ENCODE results near the gene ROR1.

The ROR1 gene

DNA sequence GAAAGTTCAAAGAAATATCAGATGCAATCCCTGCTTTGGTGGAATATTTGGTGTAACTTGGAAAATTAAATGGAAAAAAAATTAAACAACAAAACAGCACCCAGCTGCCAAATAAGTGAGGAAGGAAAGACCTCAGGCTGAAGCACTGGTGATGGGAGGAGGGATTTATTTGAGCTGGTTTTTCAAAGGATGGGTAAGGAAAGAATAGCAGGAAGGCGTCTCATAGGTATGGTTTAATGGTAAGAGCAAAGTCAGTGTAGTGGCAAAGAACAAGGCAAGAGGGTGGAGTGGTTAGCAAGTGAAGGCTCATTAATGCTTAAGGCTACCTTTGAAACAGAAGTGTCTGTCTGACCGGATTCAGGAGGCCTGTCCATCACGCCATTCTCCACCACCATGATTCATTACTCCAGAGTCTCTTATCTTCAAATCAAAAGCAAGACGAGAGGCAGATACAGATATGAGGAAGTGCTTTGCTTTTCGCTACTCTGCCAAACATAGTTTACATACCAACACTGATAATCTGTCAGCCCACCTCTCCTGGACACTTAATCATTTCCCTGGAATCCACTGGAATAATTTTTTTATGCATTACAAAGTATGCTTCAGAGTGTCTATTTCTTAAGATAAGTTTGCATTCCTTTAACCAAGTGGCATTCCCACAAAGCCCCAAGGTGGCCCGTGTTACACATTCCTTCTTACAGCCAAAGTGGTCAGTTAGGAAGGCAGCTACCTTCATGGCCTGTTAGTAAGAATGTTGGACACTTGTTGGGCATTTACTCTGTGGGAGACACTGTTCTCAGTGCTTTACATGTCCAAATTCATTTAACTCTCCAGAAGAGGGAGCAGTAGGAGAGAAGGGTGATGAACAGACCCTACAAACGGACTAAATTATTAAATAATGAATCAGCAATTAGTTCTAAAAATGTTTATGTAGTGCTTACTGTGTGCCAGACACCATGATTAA is 146.6 kb downstream of the ROR1 start:
- peak; percentile 87 for ATAC-seq
- TF ChIP-seq, protein P1, sequence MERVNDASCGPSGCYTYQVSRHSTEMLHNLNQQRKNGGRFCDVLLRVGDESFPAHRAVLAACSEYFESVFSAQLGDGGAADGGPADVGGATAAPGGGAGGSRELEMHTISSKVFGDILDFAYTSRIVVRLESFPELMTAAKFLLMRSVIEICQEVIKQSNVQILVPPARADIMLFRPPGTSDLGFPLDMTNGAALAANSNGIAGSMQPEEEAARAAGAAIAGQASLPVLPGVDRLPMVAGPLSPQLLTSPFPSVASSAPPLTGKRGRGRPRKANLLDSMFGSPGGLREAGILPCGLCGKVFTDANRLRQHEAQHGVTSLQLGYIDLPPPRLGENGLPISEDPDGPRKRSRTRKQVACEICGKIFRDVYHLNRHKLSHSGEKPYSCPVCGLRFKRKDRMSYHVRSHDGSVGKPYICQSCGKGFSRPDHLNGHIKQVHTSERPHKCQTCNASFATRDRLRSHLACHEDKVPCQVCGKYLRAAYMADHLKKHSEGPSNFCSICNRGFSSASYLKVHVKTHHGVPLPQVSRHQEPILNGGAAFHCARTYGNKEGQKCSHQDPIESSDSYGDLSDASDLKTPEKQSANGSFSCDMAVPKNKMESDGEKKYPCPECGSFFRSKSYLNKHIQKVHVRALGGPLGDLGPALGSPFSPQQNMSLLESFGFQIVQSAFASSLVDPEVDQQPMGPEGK (CRISPR knock-in tag; IDR thresholded peaks at IDR 0.05; ENCODE audit: borderline replicate concordance) = peak; percentile 80; the same call in 1 of the 2 replicates
- TF ChIP-seq, protein P2, sequence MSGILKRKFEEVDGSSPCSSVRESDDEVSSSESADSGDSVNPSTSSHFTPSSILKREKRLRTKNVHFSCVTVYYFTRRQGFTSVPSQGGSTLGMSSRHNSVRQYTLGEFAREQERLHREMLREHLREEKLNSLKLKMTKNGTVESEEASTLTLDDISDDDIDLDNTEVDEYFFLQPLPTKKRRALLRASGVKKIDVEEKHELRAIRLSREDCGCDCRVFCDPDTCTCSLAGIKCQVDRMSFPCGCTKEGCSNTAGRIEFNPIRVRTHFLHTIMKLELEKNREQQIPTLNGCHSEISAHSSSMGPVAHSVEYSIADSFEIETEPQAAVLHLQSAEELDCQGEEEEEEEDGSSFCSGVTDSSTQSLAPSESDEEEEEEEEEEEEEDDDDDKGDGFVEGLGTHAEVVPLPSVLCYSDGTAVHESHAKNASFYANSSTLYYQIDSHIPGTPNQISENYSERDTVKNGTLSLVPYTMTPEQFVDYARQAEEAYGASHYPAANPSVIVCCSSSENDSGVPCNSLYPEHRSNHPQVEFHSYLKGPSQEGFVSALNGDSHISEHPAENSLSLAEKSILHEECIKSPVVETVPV (CRISPR knock-in tag; IDR thresholded peaks at IDR 0.05) = peak; percentile 95
- TF ChIP-seq ARNTL (CRISPR knock-in tag; IDR thresholded peaks at IDR 0.05; ENCODE audit: borderline replicate concordance, low read depth) (no peak), ZFP3 (CRISPR knock-in tag; IDR thresholded peaks at IDR 0.05) (no peak), ESRRG (CRISPR knock-in tag; IDR thresholded peaks at IDR 0.05) (peak; percentile 90; the same call in 1 of the 2 replicates), ZNF70 (CRISPR knock-in tag; IDR thresholded peaks at IDR 0.05) (no peak), ZNF565 (CRISPR knock-in tag; conservative IDR thresholded peaks at IDR 0.05; ENCODE audit: low read depth) (peak; percentile 64; the same call in 1 of the 2 replicates), SNAI2 (CRISPR knock-in tag; IDR thresholded peaks at IDR 0.05) (no peak; the same call in 1 of the 2 replicates), OSR1 (CRISPR knock-in tag; IDR thresholded peaks at IDR 0.05) (no peak), TOX (CRISPR knock-in tag; IDR thresholded peaks at IDR 0.05; ENCODE audit: borderline replicate concordance) (peak; percentile 76; the same call in 1 of the 2 replicates), BACH2 (CRISPR knock-in tag; IDR thresholded peaks at IDR 0.05; ENCODE audit: borderline replicate concordance) (no peak), PPARA (CRISPR knock-in tag; IDR thresholded peaks at IDR 0.05; ENCODE audit: borderline replicate concordance) (no peak), ZNF8 (CRISPR knock-in tag; IDR thresholded peaks at IDR 0.05) (no peak), RARB (CRISPR knock-in tag; IDR thresholded peaks at IDR 0.05) (no peak), CSDC2 (CRISPR knock-in tag; IDR thresholded peaks at IDR 0.05) (peak; percentile 30; the same call in 1 of the 2 replicates), ISL1 (CRISPR knock-in tag; IDR thresholded peaks at IDR 0.05) (peak; percentile 99), TCF4 (CRISPR knock-in tag; IDR thresholded peaks at IDR 0.05; ENCODE audit: borderline replicate concordance) (peak; percentile 65; the same call in 1 of the 2 replicates), ZC3H10 (CRISPR knock-in tag; IDR thresholded peaks at IDR 0.05) (peak; percentile 77; the same call in 1 of the 2 replicates), ZFP30 (CRISPR knock-in tag; IDR thresholded peaks at IDR 0.05) (peak; percentile 21; the same call in 1 of the 2 replicates), GLIS3 (CRISPR knock-in tag; IDR thresholded peaks at IDR 0.05) (peak; percentile 94; the same call in 1 of the 2 replicates)
- TF ChIP-seq, protein P3, sequence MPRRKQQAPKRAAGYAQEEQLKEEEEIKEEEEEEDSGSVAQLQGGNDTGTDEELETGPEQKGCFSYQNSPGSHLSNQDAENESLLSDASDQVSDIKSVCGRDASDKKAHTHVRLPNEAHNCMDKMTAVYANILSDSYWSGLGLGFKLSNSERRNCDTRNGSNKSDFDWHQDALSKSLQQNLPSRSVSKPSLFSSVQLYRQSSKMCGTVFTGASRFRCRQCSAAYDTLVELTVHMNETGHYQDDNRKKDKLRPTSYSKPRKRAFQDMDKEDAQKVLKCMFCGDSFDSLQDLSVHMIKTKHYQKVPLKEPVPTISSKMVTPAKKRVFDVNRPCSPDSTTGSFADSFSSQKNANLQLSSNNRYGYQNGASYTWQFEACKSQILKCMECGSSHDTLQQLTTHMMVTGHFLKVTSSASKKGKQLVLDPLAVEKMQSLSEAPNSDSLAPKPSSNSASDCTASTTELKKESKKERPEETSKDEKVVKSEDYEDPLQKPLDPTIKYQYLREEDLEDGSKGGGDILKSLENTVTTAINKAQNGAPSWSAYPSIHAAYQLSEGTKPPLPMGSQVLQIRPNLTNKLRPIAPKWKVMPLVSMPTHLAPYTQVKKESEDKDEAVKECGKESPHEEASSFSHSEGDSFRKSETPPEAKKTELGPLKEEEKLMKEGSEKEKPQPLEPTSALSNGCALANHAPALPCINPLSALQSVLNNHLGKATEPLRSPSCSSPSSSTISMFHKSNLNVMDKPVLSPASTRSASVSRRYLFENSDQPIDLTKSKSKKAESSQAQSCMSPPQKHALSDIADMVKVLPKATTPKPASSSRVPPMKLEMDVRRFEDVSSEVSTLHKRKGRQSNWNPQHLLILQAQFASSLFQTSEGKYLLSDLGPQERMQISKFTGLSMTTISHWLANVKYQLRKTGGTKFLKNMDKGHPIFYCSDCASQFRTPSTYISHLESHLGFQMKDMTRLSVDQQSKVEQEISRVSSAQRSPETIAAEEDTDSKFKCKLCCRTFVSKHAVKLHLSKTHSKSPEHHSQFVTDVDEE (CRISPR knock-in tag; IDR thresholded peaks at IDR 0.05) = peak; percentile 91
- TF ChIP-seq, protein P4, sequence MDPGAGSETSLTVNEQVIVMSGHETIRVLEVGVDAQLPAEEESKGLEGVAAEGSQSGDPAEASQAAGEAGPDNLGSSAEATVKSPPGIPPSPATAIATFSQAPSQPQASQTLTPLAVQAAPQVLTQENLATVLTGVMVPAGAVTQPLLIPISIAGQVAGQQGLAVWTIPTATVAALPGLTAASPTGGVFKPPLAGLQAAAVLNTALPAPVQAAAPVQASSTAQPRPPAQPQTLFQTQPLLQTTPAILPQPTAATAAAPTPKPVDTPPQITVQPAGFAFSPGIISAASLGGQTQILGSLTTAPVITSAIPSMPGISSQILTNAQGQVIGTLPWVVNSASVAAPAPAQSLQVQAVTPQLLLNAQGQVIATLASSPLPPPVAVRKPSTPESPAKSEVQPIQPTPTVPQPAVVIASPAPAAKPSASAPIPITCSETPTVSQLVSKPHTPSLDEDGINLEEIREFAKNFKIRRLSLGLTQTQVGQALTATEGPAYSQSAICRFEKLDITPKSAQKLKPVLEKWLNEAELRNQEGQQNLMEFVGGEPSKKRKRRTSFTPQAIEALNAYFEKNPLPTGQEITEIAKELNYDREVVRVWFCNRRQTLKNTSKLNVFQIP (CRISPR knock-in tag; IDR thresholded peaks at IDR 0.05; ENCODE audit: borderline replicate concordance, low read depth) = 0 out of 2 replicates have a peak, but pooled peaks have one; percentile 87
- TF ChIP-seq, protein P5, sequence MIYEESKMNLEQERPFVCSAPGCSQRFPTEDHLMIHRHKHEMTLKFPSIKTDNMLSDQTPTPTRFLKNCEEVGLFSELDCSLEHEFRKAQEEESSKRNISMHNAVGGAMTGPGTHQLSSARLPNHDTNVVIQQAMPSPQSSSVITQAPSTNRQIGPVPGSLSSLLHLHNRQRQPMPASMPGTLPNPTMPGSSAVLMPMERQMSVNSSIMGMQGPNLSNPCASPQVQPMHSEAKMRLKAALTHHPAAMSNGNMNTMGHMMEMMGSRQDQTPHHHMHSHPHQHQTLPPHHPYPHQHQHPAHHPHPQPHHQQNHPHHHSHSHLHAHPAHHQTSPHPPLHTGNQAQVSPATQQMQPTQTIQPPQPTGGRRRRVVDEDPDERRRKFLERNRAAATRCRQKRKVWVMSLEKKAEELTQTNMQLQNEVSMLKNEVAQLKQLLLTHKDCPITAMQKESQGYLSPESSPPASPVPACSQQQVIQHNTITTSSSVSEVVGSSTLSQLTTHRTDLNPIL (CRISPR knock-in tag; IDR thresholded peaks at IDR 0.05; ENCODE audit: low read depth) = peak; percentile 96

All from SK-N-SH treated with all-trans-retinoic acid at 6 μM for 48 hours (cell line).